ENCODE data around the gene APOBEC3G.

APOBEC3G gene

GRCh38 chr22:39115570-39115969, 38.5 kb downstream of the APOBEC3G start:
- Histone ChIP-seq H3K36me3 (ENCODE audit: insufficient read depth, low read length) (no peaks in the 10 kb centered on the region), H3K9ac (ENCODE audit: low read depth, low read length) (no peak overlapping the region), H3K4me1 (ENCODE audit: insufficient read depth, low read length) (peaks cover 26% of the 10 kb centered on the region), H3K9me3 (ENCODE audit: control insufficient read depth, insufficient read depth, low read length) (no peaks in the 10 kb centered on the region)

GRCh38 chr22:39115977-39116621, 39.0 kb downstream of the APOBEC3G start:
- no peaks in the 10 kb centered on the region for H3K9me3 ChIP-seq (ENCODE audit: control insufficient read depth, insufficient read depth, low read length)
- peaks cover 23% of the 10 kb centered on the region for H3K4me1 ChIP-seq (ENCODE audit: insufficient read depth, low read length)
- H3K36me3 ChIP-seq (ENCODE audit: insufficient read depth, low read length), result no peaks in the 10 kb centered on the region
- H3K9ac ChIP-seq (ENCODE audit: low read depth, low read length), result no peak overlapping the region

- no peak overlapping the region for H3K9ac ChIP-seq (ENCODE audit: low read depth, low read length)
- peaks cover 20% of the 10 kb centered on the region for H3K4me1 ChIP-seq (ENCODE audit: insufficient read depth, low read length)
- H3K36me3 ChIP-seq (ENCODE audit: insufficient read depth, low read length), result no peaks in the 10 kb centered on the region
- H3K9me3 ChIP-seq (ENCODE audit: control insufficient read depth, insufficient read depth, low read length), result no peaks in the 10 kb centered on the region
Observed at GRCh38 chr22:39117585-39118191, 40.6 kb downstream of the APOBEC3G start.

GRCh38 chr22:39120983-39121382, 43.9 kb downstream of the APOBEC3G start:
- Histone ChIP-seq H3K9me3 (ENCODE audit: control insufficient read depth, insufficient read depth, low read length) (no peaks in the 10 kb centered on the region), H3K36me3 (ENCODE audit: insufficient read depth, low read length) (no peaks in the 10 kb centered on the region), H3K9ac (ENCODE audit: low read depth, low read length) (no peak overlapping the region), H3K4me1 (ENCODE audit: insufficient read depth, low read length) (peaks cover 10% of the 10 kb centered on the region)

GRCh38 chr22:39122772-39123470, 45.8 kb downstream of the APOBEC3G start:
- H3K4me1 ChIP-seq (ENCODE audit: insufficient read depth, low read length), result peaks cover 6% of the 10 kb centered on the region; the same call in 1 of the 2 replicates
- H3K9me3 ChIP-seq (ENCODE audit: control insufficient read depth, insufficient read depth, low read length), result no peaks in the 10 kb centered on the region
- H3K36me3 ChIP-seq (ENCODE audit: insufficient read depth, low read length), result no peaks in the 10 kb centered on the region
- no peak overlapping the region for H3K9ac ChIP-seq (ENCODE audit: low read depth, low read length)

- H3K36me3 ChIP-seq (ENCODE audit: insufficient read depth, low read length), result no peaks in the 10 kb centered on the region
Observed at GRCh38 chr22:39123751-39124581, 46.9 kb downstream of the APOBEC3G start.

GRCh38 chr22:39125622-39126021, 48.5 kb downstream of the APOBEC3G start:
- no peak overlapping the region for H3K9ac ChIP-seq (ENCODE audit: low read depth, low read length)
- peaks cover 10% of the 10 kb centered on the region for H3K4me1 ChIP-seq (ENCODE audit: insufficient read depth, low read length)
- 0 out of 2 replicates have a peak, but pooled peaks cover 2% of the 10 kb centered on the region for H3K9me3 ChIP-seq (ENCODE audit: control insufficient read depth, insufficient read depth, low read length)
- H3K36me3 ChIP-seq (ENCODE audit: insufficient read depth, low read length), result no peaks in the 10 kb centered on the region

More at GRCh38 chr22:39123751-39124581, 46.9 kb downstream of the APOBEC3G start:
- H3K4me1 ChIP-seq (ENCODE audit: insufficient read depth, low read length), result no peaks in the 10 kb centered on the region
- H3K9ac ChIP-seq (ENCODE audit: low read depth, low read length), result no peak overlapping the region
- H3K9me3 ChIP-seq (ENCODE audit: control insufficient read depth, insufficient read depth, low read length), result 0 out of 2 replicates have a peak, but pooled peaks cover 2% of the 10 kb centered on the region

- H3K9ac ChIP-seq (ENCODE audit: low read depth, low read length), result no peak overlapping the region
- H3K9me3 ChIP-seq (ENCODE audit: control insufficient read depth, insufficient read depth, low read length), result 0 out of 2 replicates have a peak, but pooled peaks cover 2% of the 10 kb centered on the region
Observed at GRCh38 chr22:39128508-39128907, 51.4 kb downstream of the APOBEC3G start.

GRCh38 chr22:39129081-39129480, 52.0 kb downstream of the APOBEC3G start:
- 0 out of 2 replicates have a peak, but pooled peaks cover 2% of the 10 kb centered on the region for H3K9me3 ChIP-seq (ENCODE audit: control insufficient read depth, insufficient read depth, low read length)
- no peak overlapping the region for H3K9ac ChIP-seq (ENCODE audit: low read depth, low read length)
- H3K36me3 ChIP-seq (ENCODE audit: insufficient read depth, low read length), result no peaks in the 10 kb centered on the region
- peaks cover 20% of the 10 kb centered on the region for H3K4me1 ChIP-seq (ENCODE audit: insufficient read depth, low read length)

More at GRCh38 chr22:39128508-39128907, 51.4 kb downstream of the APOBEC3G start:
- Histone ChIP-seq H3K4me1 (ENCODE audit: insufficient read depth, low read length) (peaks cover 20% of the 10 kb centered on the region), H3K36me3 (ENCODE audit: insufficient read depth, low read length) (no peaks in the 10 kb centered on the region)

- H3K9me3 ChIP-seq (ENCODE audit: control insufficient read depth, insufficient read depth, low read length), result 0 out of 2 replicates have a peak, but pooled peaks cover 2% of the 10 kb centered on the region
- H3K36me3 ChIP-seq (ENCODE audit: insufficient read depth, low read length), result no peaks in the 10 kb centered on the region
- no peak overlapping the region for H3K9ac ChIP-seq (ENCODE audit: low read depth, low read length)
- H3K4me1 ChIP-seq (ENCODE audit: insufficient read depth, low read length), result peaks cover 20% of the 10 kb centered on the region
Observed at GRCh38 chr22:39129746-39130145, 52.7 kb downstream of the APOBEC3G start.

- Histone ChIP-seq H3K9ac (ENCODE audit: low read depth, low read length) (no peak overlapping the region), H3K9me3 (ENCODE audit: control insufficient read depth, insufficient read depth, low read length) (0 out of 2 replicates have a peak, but pooled peaks cover 2% of the 10 kb centered on the region), H3K4me1 (ENCODE audit: insufficient read depth, low read length) (peaks cover 20% of the 10 kb centered on the region), H3K36me3 (ENCODE audit: insufficient read depth, low read length) (no peaks in the 10 kb centered on the region)
Observed at GRCh38 chr22:39130152-39130704, 53.2 kb downstream of the APOBEC3G start.

- H3K9me3 ChIP-seq (ENCODE audit: control insufficient read depth, insufficient read depth, low read length), result 0 out of 2 replicates have a peak, but pooled peaks cover 2% of the 10 kb centered on the region
- no peak overlapping the region for H3K9ac ChIP-seq (ENCODE audit: low read depth, low read length)
- peaks cover 20% of the 10 kb centered on the region for H3K4me1 ChIP-seq (ENCODE audit: insufficient read depth, low read length)
- H3K36me3 ChIP-seq (ENCODE audit: insufficient read depth, low read length), result no peaks in the 10 kb centered on the region
Observed at GRCh38 chr22:39130892-39131855, 54.1 kb downstream of the APOBEC3G start.

- Histone ChIP-seq H3K9me3 (ENCODE audit: control insufficient read depth, insufficient read depth, low read length) (0 out of 2 replicates have a peak, but pooled peaks cover 2% of the 10 kb centered on the region), H3K9ac (ENCODE audit: low read depth, low read length) (no peak overlapping the region), H3K4me1 (ENCODE audit: insufficient read depth, low read length) (peaks cover 20% of the 10 kb centered on the region), H3K36me3 (ENCODE audit: insufficient read depth, low read length) (no peaks in the 10 kb centered on the region)
Observed at GRCh38 chr22:39132281-39132680, 55.2 kb downstream of the APOBEC3G start.
